Stimulated activated CD8-positive, alpha-beta memory T cell treated with anti-CD3 and anti-CD28 coated beads, Interleukin-4, amount 100 ng/mL, for 4 hours (primary cell): ENCODE data around the gene GOLPH3.
"Not testable (repeated sequence)": the region's sequence is repeated elsewhere in the genome, so short reads cannot be mapped to it uniquely, and the experiment has no call there.

ENCODE experiments used
- DNase-seq, 2 donors: peaks; one replicate each; pipeline ENCODE4 v3.0.0-alpha.2; 2020; ENCODE audit warnings: low read depth in 2 of 2, low spot score in 1 of 2

GOLPH3 gene

GRCh38 chr5:32172186-32172911, 1.8 kb downstream of the GOLPH3 start:
- DNase-seq: not testable (repeated sequence)

GRCh38 chr5:32170303-32171151, 3.6 kb downstream of the GOLPH3 start:
- no peak for DNase-seq

GRCh38 chr5:32168460-32169033, 5.6 kb downstream of the GOLPH3 start:
- DNase-seq: no peak

- no peak for DNase-seq
These were observed 8.5 kb downstream of the GOLPH3 start for GRCh38 chr5:32165597-32165996.

GRCh38 chr5:32163785-32164184, 10.3 kb downstream of the GOLPH3 start:
- DNase-seq: no peak

- no peak for DNase-seq
These were observed 11.1 kb downstream of the GOLPH3 start for GRCh38 chr5:32163053-32163452.

GRCh38 chr5:32160228-32160627, 13.9 kb downstream of the GOLPH3 start:
- DNase-seq: no peak

- no peak for DNase-seq
These were observed 14.6 kb downstream of the GOLPH3 start for GRCh38 chr5:32159328-32160072.

- DNase-seq: no peak
These were observed 15.5 kb downstream of the GOLPH3 start for GRCh38 chr5:32158679-32158975.

GRCh38 chr5:32157078-32157477, 17.0 kb downstream of the GOLPH3 start:
- no peak for DNase-seq

- no peak for DNase-seq
These were observed 17.5 kb downstream of the GOLPH3 start for GRCh38 chr5:32156635-32157034.

GRCh38 chr5:32155211-32155610, 18.9 kb downstream of the GOLPH3 start:
- no peak for DNase-seq

GRCh38 chr5:32153723-32154122, 20.4 kb downstream of the GOLPH3 start:
- DNase-seq: no peak

- DNase-seq: no peak
These were observed 22.9 kb downstream of the GOLPH3 start for GRCh38 chr5:32151198-32151597.

GRCh38 chr5:32150366-32150765, 23.8 kb downstream of the GOLPH3 start:
- no peak for DNase-seq

- DNase-seq: no peak
These were observed 26.2 kb downstream of the GOLPH3 start for GRCh38 chr5:32147959-32148358.

- no peak for DNase-seq
These were observed 26.9 kb downstream of the GOLPH3 start for GRCh38 chr5:32147236-32147635.

GRCh38 chr5:32145378-32145777, 28.7 kb downstream of the GOLPH3 start:
- no peak for DNase-seq

GRCh38 chr5:32144378-32145207, 29.5 kb downstream of the GOLPH3 start:
- DNase-seq: no peak

- no peak for DNase-seq
These were observed 30.3 kb downstream of the GOLPH3 start for GRCh38 chr5:32143617-32144377.
